HepG2 (cell line): ENCODE measurements around the gene PAK1. TPM values are rescaled to one million over a fixed set of nuclear protein-coding genes. Genes with fewer than 3 reads are reported as not detected.

Experiments used
- ATAC-seq: fragments of 200-7000 bp; cut with Tn5 transposase; 3 replicates; pipeline ENCODE4 v1.9.1; 2020; ENCODE audit warnings: mild to moderate bottlenecking, moderate library complexity
- BruUV-seq: library from RNA; stranded (reverse); fragments of 400-500 nt; replicated peaks from 2 replicates; lab custom pipeline; 2021; lab: Mats Ljungman, UMichigan
- CTCF ChIA-PET: fragments of 300-600 bp; formaldehyde crosslinking; extraction: SDS; loops from one replicate; lab custom pipeline; 2021; ENCODE audit warnings: low total read pairs, inconsistent platforms, low intra/inter-chr PET ratio; lab: Yijun Ruan, JAX
- POLR2A ChIA-PET: fragments of 350-600 bp; sonication (Branson Sonifier 250); formaldehyde crosslinking; loops from one replicate; lab custom pipeline; 2020; ENCODE audit warnings: antibody characterized with exemption, inconsistent platforms; lab: Yijun Ruan, JAX
- DNase-seq: peaks from one replicate; pipeline ENCODE4 v3.0.0-alpha.2; 2015; ENCODE audit warnings: low spot score
- FAIRE-seq: peaks from 3 replicates; lab custom pipeline; 2011; peaks lifted over from hg19 to GRCh38; lab: Jason Lieb, UNC
- H2AFZ ChIP-seq: one replicate; pipeline ENCODE4 v1.6.1; 2011; ENCODE audit warnings: low read length, inconsistent platforms
- H3K27ac ChIP-seq: fragments of 300-600 bp; 3 replicates; pipeline ENCODE4 v1.8.0; 2011; ENCODE audit warnings: mixed run types, mild to moderate bottlenecking, mixed read lengths, low read length, inconsistent platforms; ENCODE audit not compliant: insufficient read depth; ENCODE audit errors: extremely low read length
- H3K27me3 ChIP-seq, 2 experiments: fragments of 200-600 bp in 1 of 2; 2 replicates in 1 of 2; 3 replicates in 1 of 2; pipeline versions ENCODE4 v1.6.0 to v1.8.0; 2011; ENCODE audit warnings: low read length in 2 of 2, mild to moderate bottlenecking in 2 of 2, moderate library complexity in 2 of 2, inconsistent platforms in 1 of 2; ENCODE audit not compliant: insufficient read depth in 2 of 2, control insufficient read depth in 1 of 2
- H3K36me3 ChIP-seq, 2 experiments: fragments of 200-600 bp in 1 of 2; replicated peaks in 1 of 2; 2 replicates in 1 of 2; 3 replicates in 1 of 2; pipeline versions ENCODE4 v1.5.1 to v1.8.0; 2011; ENCODE audit warnings: low read length in 2 of 2, inconsistent platforms in 1 of 2; ENCODE audit not compliant: insufficient read depth in 2 of 2, control insufficient read depth in 1 of 2
- H3K4me1 ChIP-seq: 2 replicates; pipeline ENCODE4 v1.5.1; 2012; ENCODE audit warnings: low read length, inconsistent platforms; ENCODE audit not compliant: insufficient read depth
- H3K4me2 ChIP-seq: 2 replicates; pipeline ENCODE4 v1.6.0; 2011; ENCODE audit warnings: low read depth, low read length, inconsistent platforms
- H3K4me3 ChIP-seq, 3 experiments: fragments of 200-600 bp in 1 of 3; sonication (generic), shearing (Covaris generic) in 1 of 3; replicated peaks in 1 of 3; 2 replicates each; pipeline ENCODE4 v1.5.1; 2011 to 2016; ENCODE audit warnings: low read length in 3 of 3, inconsistent platforms in 2 of 3, low read depth in 2 of 3, mild to moderate bottlenecking in 2 of 3, control low read depth in 1 of 3, mixed read lengths in 1 of 3; ENCODE audit not compliant: insufficient read depth in 1 of 3
- H3K79me2 ChIP-seq: one replicate; pipeline ENCODE4 v1.6.1; 2011; ENCODE audit warnings: low read length, inconsistent platforms; ENCODE audit not compliant: insufficient read depth
- H3K9ac ChIP-seq: 2 replicates; pipeline ENCODE4 v1.6.0; 2011; ENCODE audit warnings: mild to moderate bottlenecking, low read depth, low read length, inconsistent platforms; ENCODE audit not compliant: insufficient read depth
- H3K9me3 ChIP-seq: 2 replicates; pipeline ENCODE4 v1.5.1; 2012; ENCODE audit warnings: mild to moderate bottlenecking, low read length
- H4K20me1 ChIP-seq: 2 replicates; pipeline ENCODE4 v1.6.0; 2011; ENCODE audit warnings: inconsistent platforms, mild to moderate bottlenecking, low read length, moderate library complexity; ENCODE audit not compliant: insufficient read depth
- CBFB ChIP-seq: sonication (generic); formaldehyde crosslinking; IDR thresholded peaks from 2 replicates; pipeline ENCODE4 v1.4.0; 2020; ENCODE audit warnings: missing genetic modification reagents
- DMAP1 ChIP-seq: IDR thresholded peaks from 2 replicates; pipeline ENCODE4 v1.6.1; 2016
- DPF2 ChIP-seq: sonication (generic); formaldehyde crosslinking; IDR thresholded peaks from 2 replicates; pipeline ENCODE4 v1.4.0; 2020; ENCODE audit warnings: mild to moderate bottlenecking, low read depth, missing genetic modification reagents, borderline replicate concordance
- ETV5 ChIP-seq: IDR thresholded peaks from 2 replicates; pipeline ENCODE4 v1.6.1; 2018; ENCODE audit warnings: missing biosample characterization, missing genetic modification reagents, inconsistent platforms, borderline replicate concordance
- FOXK1 ChIP-seq: sonication (generic); formaldehyde crosslinking; IDR thresholded peaks from 2 replicates; pipeline ENCODE4 v1.4.0; 2020; ENCODE audit warnings: low read depth, missing genetic modification reagents, borderline replicate concordance
- GPN1 ChIP-seq: sonication (generic); formaldehyde crosslinking; IDR thresholded peaks from 2 replicates; pipeline ENCODE4 v1.5.1; 2020; ENCODE audit warnings: missing genetic modification reagents, borderline replicate concordance
- LCORL ChIP-seq, 2 experiments: fragments of 450-650 bp in 1 of 2; sonication (generic) in 1 of 2; formaldehyde crosslinking in 1 of 2; IDR thresholded peaks; 2 replicates each; pipeline versions ENCODE4 v1.5.0 to v1.6.1; 2017 to 2020; ENCODE audit warnings: antibody characterized with exemption in 1 of 2, missing genetic modification reagents in 1 of 2
- MIER2 ChIP-seq: IDR thresholded peaks from 2 replicates; pipeline ENCODE4 v1.6.1; 2016; ENCODE audit warnings: missing biosample characterization, missing genetic modification reagents
- SMAD3 ChIP-seq: sonication (generic); formaldehyde crosslinking; IDR thresholded peaks from 2 replicates; pipeline ENCODE4 v1.4.0; 2020; ENCODE audit warnings: missing genetic modification reagents
- TAF1 ChIP-seq: sonication (generic); formaldehyde crosslinking; IDR thresholded peaks from 2 replicates; pipeline ENCODE4 v1.4.0; 2020; ENCODE audit warnings: missing genetic modification reagents
- TGIF2 ChIP-seq: IDR thresholded peaks from 2 replicates; pipeline ENCODE4 v1.6.1; 2016; ENCODE audit warnings: control low read depth, missing compliant biosample characterization
- TP53 ChIP-seq: sonication (generic); formaldehyde crosslinking; conservative IDR thresholded peaks from 2 replicates; pipeline ENCODE4 v1.4.0; 2020; ENCODE audit warnings: missing genetic modification reagents
- ZFP62 ChIP-seq: sonication (generic); formaldehyde crosslinking; IDR thresholded peaks from 2 replicates; pipeline ENCODE4 v1.4.0; 2020; ENCODE audit warnings: missing genetic modification reagents
- ZFP90 ChIP-seq: sonication (generic); formaldehyde crosslinking; IDR thresholded peaks from 2 replicates; pipeline ENCODE4 v1.8.0; 2022; ENCODE audit warnings: missing genetic modification reagents, mild to moderate bottlenecking, inconsistent platforms, borderline replicate concordance
- ZMYM3 ChIP-seq: sonication (generic); formaldehyde crosslinking; IDR thresholded peaks from 2 replicates; pipeline ENCODE4 v1.5.1; 2020; ENCODE audit warnings: mild to moderate bottlenecking, missing genetic modification reagents
- ZNF430 ChIP-seq: sonication (generic); formaldehyde crosslinking; IDR thresholded peaks from 2 replicates; pipeline ENCODE4 v1.9.0; 2021; ENCODE audit warnings: mild to moderate bottlenecking, missing genetic modification reagents
- ZNF672 ChIP-seq: sonication (generic); formaldehyde crosslinking; IDR thresholded peaks from 2 replicates; pipeline ENCODE4 v1.8.1; 2022; ENCODE audit warnings: missing genetic modification reagents
- WGBS: methylation state at CpG from one replicate; pipeline ENCODE4 v1.1.6; 2017; ENCODE audit warnings: low lambda C conversion rate; 5-methylcytosine and 5-hydroxymethylcytosine counted together
- in situ Hi-C: cut with HindIII; loops from 2 replicates; pipeline ENCODE4 v1.10.0; 2017; ENCODE audit warnings: low pct_unique_long_range_greater_than_20kb; ENCODE audit not compliant: extremely low pct_ligation_motif_present
- intact Hi-C: fragments of 100-400 bp; cut with micrococcal nuclease; formaldehyde crosslinking; loops from one replicate; pipeline ENCODE4 v1.10.0; 2022; ENCODE audit not compliant: unreplicated experiment
- polyA plus RNA-seq, 8 experiments: library from polyadenylated mRNA; depleted of rRNA in 3 of 8; stranded (reverse) in 7 of 8; unstranded in 1 of 8; fragments of >200 nt; fragmentation: Illumina TruSeq in 4 of 8; extraction: Trizol in 4 of 8; gene quantifications; 2 replicates each; pipeline versions ENCODE4 v1.2.1 to v1.2.3, GENCODE V29; 2011 to 2016; ENCODE audit warnings: low read depth in 4 of 8, missing spikeins in 1 of 8, mixed read lengths in 1 of 8; ENCODE audit not compliant: insufficient read depth in 1 of 8
- total RNA-seq, 5 experiments: library from RNA; depleted of rRNA; stranded (reverse); fragments of >200 nt; fragmentation: Illumina TruSeq; extraction: Trizol; gene quantifications; 2 replicates each; pipeline ENCODE4 v1.2.3, GENCODE V29; 2016; ENCODE audit warnings: low read depth in 1 of 5
- TF ChIP-seq, protein P1 (sequence below): sonication (generic); formaldehyde crosslinking; IDR thresholded peaks from 2 replicates; pipeline ENCODE4 v1.4.0; 2020; ENCODE audit warnings: mild to moderate bottlenecking, low read depth, missing genetic modification reagents
- TF ChIP-seq, protein P2 (sequence below): sonication (generic); formaldehyde crosslinking; IDR thresholded peaks from 2 replicates; pipeline ENCODE4 v1.4.0; 2020; ENCODE audit warnings: missing genetic modification reagents

PAK1 gene
- total and polyA plus RNA-seq, 2 of the 13 experiments (the other 11 are each of a cell fraction or from before 2014, with no cell fraction given): 1.5 to 4.3 TPM

DNA sequence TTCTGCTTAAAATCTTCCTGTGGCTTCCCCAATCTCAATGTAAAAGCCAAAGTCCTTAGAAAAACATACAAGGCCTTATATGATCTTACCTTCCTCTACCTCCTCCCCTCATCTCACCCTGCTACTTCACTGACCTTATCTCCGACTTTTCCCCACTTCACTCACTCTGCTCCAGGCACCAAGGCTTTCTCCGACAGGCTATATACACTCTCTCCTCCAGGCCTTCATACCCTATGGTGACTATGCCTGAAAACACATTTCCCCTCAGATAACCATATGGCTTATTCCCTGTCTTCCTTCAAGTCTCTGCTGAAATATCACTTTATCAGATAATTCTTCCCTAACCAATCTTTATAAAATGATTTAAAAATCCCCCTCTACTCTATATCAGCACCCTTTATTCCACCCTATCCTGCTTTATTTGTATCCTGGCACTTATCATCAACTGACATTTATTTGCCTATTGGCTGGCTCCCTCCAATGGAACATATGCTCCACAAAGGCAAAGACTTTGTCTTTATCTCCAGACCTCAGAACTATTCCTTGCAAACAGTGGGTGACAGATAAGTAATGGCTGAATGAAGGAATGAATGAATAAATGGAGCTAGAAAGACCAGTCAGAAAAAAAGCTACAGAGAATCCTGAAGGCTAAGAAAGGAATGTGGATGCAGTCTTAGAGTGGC lies 52.7 kb downstream of the PAK1 start (continued):
- TF ChIP-seq, protein P1, sequence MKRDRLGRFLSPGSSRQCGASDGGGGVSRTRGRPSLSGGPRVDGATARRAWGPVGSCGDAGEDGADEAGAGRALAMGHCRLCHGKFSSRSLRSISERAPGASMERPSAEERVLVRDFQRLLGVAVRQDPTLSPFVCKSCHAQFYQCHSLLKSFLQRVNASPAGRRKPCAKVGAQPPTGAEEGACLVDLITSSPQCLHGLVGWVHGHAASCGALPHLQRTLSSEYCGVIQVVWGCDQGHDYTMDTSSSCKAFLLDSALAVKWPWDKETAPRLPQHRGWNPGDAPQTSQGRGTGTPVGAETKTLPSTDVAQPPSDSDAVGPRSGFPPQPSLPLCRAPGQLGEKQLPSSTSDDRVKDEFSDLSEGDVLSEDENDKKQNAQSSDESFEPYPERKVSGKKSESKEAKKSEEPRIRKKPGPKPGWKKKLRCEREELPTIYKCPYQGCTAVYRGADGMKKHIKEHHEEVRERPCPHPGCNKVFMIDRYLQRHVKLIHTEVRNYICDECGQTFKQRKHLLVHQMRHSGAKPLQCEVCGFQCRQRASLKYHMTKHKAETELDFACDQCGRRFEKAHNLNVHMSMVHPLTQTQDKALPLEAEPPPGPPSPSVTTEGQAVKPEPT (CRISPR knock-in tag): no peak
- no peak for TF ChIP-seq DMAP1
- TF ChIP-seq MIER2: no peak
- TF ChIP-seq, protein P2, sequence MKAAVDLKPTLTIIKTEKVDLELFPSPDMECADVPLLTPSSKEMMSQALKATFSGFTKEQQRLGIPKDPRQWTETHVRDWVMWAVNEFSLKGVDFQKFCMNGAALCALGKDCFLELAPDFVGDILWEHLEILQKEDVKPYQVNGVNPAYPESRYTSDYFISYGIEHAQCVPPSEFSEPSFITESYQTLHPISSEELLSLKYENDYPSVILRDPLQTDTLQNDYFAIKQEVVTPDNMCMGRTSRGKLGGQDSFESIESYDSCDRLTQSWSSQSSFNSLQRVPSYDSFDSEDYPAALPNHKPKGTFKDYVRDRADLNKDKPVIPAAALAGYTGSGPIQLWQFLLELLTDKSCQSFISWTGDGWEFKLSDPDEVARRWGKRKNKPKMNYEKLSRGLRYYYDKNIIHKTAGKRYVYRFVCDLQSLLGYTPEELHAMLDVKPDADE: no peak
- no peak for TF ChIP-seq TP53 (CRISPR knock-in tag)
- TF ChIP-seq ZNF430 (CRISPR knock-in tag): no peak
- TF ChIP-seq ZMYM3: no peak

DNA sequence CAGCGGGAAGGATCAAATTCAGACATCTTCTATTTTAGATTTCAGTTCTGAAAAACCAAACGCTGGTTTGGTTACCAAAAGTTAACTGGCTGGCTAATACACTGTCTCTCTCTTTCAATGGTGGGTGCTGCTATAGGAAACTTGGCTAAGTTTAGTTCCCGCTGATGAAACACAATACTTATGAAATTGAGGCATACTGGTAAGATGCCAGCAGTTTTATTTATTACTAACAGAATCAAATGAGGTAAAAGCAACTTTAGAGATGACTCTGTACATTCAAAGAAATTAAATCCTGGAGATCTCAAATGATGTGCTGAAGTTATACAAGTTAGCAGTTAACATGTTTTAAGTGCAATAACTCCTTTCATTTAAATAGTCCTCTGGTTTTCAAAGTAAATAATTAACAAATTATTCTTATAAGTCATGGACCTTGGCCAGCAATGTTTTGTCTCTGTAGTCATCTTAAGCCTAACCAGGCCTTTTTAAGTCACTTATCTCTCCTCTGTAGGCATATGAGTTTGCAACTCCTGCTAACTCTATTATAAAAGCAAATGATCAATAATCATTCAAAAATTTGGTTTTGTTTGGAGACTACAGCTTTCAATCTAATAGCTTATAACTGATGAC lies 54.8 kb downstream of the PAK1 start:
- no TSS peak for BruUV-seq
- no peaks in the 10 kb centered on the region for H3K36me3 ChIP-seq
- intact Hi-C loops (no loop called here), in situ Hi-C loops (no loop called here)
- ATAC-seq: no peak
- WGBS: 65% methylated on average over 3 of the region's 3 CpGs
- no peak overlapping the region for H3K4me2 ChIP-seq
- H3K79me2 ChIP-seq: no peaks in the 10 kb centered on the region
- CTCF ChIA-PET: no interaction called here
- no peak overlapping the region for H3K27ac ChIP-seq
- no peak for DNase-seq
- POLR2A ChIA-PET: no interaction called here
- no peaks in the 10 kb centered on the region for H4K20me1 ChIP-seq
- H3K9ac ChIP-seq: no peak overlapping the region
- no peak overlapping the region for H3K4me3 ChIP-seq
- H3K4me1 ChIP-seq: no peaks in the 10 kb centered on the region
- no peak for FAIRE-seq
- H3K9me3 ChIP-seq: no peaks in the 10 kb centered on the region
- no peaks in the 10 kb centered on the region for H3K27me3 ChIP-seq
- no peak overlapping the region for H2AFZ ChIP-seq
- no peak for TF ChIP-seq FOXK1
- no peak for TF ChIP-seq ETV5 (CRISPR knock-in tag)
- TF ChIP-seq DPF2 (CRISPR knock-in tag): no peak
- no peak for TF ChIP-seq SMAD3 (CRISPR knock-in tag)
- no peak for TF ChIP-seq ZFP62 (CRISPR knock-in tag)
- TF ChIP-seq ZNF672: no peak
- TF ChIP-seq CBFB (CRISPR knock-in tag): no peak
- no peak for TF ChIP-seq GPN1 (CRISPR knock-in tag)
- TF ChIP-seq TAF1 (CRISPR knock-in tag): no peak
- TF ChIP-seq TGIF2 (CRISPR knock-in tag): no peak
- no peak for TF ChIP-seq LCORL (IDR thresholded peaks at IDR 0.05)
- TF ChIP-seq LCORL (CRISPR knock-in tag; IDR thresholded peaks at IDR 0.05): no peak
- TF ChIP-seq ZFP90 (CRISPR knock-in tag): no peak
